ACHN (cell line): Measurements from ENCODE around the gene LEFTY2.
"Not testable (repeated sequence)": the region's sequence is repeated elsewhere in the genome, so short reads cannot be mapped to it uniquely, and the experiment has no call there.

Experiments used
- DNase-seq: peaks from one replicate; pipeline ENCODE4 v3.0.0-alpha.2; 2015
- in situ Hi-C: cut with HindIII; loops from 2 replicates; pipeline ENCODE4 v1.10.0; 2017; ENCODE audit warnings: low sequenced_read_pairs, low pct_ligation_motif_present, low pct_unique_long_range_greater_than_20kb

LEFTY2 gene

GRCh38 chr1:225889743-225890142 lies 51.3 kb downstream of the LEFTY2 start:
- no peak for DNase-seq
- in situ Hi-C loops, result no loop called here

GRCh38 chr1:225888898-225889601 lies 52.0 kb downstream of the LEFTY2 start, which contains the start of gene LEFTY1:
TSS of gene LEFTY1 (minus strand) at chr1:225889146. CDS start at chr1:225889066, 80 bp downstream.
- in situ Hi-C loops, result no loop called here

GRCh38 chr1:225888289-225888897 lies 52.6 kb downstream of the LEFTY2 start:
- no peak for DNase-seq
- in situ Hi-C loops, result no loop called here

More at GRCh38 chr1:225888898-225889601, 52.0 kb downstream of the LEFTY2 start, which contains the start of gene LEFTY1:
- no peak for DNase-seq

- in situ Hi-C loops, DNase-seq: not testable (repeated sequence)
Measured at GRCh38 chr1:225887554-225888288, 53.3 kb downstream of the LEFTY2 start.

- DNase-seq, result no peak
- in situ Hi-C loops, result no loop called here
Measured at GRCh38 chr1:225887030-225887314, 54.0 kb downstream of the LEFTY2 start.
